Prostate gland (tissue), 2 donors: ENCODE measurements around the gene DUSP18.

Source experiments
- POLR2A ChIP-seq: fragments of 450-650 bp; IDR thresholded peaks from one replicate; pipeline ENCODE4 v1.6.1; 2016; ENCODE audit warnings: antibody characterized with exemption, mild to moderate bottlenecking
- POLR2AphosphoS5 ChIP-seq: sonication (generic); formaldehyde crosslinking; IDR thresholded peaks from one replicate; pipeline ENCODE4 v1.6.1; 2017; ENCODE audit warnings: antibody characterized with exemption
- TF ChIP-seq, protein P1 (sequence below), 4 experiments: fragments of 200-600 bp in 2 of 4; fragments of 450-650 bp in 2 of 4; sonication (generic) in 2 of 4; IDR thresholded peaks; 1 replicate in 3 of 4; 2 replicates in 1 of 4; pipeline ENCODE4 v1.5.1; 2016 to 2019; ENCODE audit warnings: antibody characterized with exemption in 4 of 4, mild to moderate bottlenecking in 2 of 4, moderate library complexity in 2 of 4

DNA sequence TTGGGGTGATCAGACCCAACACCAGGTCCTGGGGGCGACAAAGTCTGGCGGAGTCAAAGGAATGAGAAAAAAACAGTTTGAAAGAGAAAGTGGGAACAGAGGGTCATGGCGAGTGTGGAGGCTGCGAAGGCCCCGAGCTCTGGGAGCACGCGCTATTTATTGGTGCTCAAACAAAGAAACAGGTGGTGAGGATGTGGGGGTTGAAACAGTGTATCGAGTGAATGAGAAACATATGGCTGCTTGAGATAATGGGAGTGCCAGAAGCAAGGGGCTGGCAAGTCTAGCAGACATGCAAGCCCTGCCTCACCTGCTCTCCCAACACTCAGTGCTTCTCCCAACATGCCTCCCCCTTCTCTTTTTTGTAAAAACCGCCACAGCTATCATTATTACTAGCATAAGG lies 7.8 kb upstream of the DUSP18 start:
- TF ChIP-seq, protein P1, sequence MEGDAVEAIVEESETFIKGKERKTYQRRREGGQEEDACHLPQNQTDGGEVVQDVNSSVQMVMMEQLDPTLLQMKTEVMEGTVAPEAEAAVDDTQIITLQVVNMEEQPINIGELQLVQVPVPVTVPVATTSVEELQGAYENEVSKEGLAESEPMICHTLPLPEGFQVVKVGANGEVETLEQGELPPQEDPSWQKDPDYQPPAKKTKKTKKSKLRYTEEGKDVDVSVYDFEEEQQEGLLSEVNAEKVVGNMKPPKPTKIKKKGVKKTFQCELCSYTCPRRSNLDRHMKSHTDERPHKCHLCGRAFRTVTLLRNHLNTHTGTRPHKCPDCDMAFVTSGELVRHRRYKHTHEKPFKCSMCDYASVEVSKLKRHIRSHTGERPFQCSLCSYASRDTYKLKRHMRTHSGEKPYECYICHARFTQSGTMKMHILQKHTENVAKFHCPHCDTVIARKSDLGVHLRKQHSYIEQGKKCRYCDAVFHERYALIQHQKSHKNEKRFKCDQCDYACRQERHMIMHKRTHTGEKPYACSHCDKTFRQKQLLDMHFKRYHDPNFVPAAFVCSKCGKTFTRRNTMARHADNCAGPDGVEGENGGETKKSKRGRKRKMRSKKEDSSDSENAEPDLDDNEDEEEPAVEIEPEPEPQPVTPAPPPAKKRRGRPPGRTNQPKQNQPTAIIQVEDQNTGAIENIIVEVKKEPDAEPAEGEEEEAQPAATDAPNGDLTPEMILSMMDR (IDR thresholded peaks at IDR 0.05), result no peak
- no peak for TF ChIP-seq POLR2A
- no peak for TF ChIP-seq POLR2AphosphoS5
